Transverse colon (tissue), 4 donors: ENCODE measurements around the gene APLP2. TPM values are rescaled to one million over a fixed set of nuclear protein-coding genes. Genes with fewer than 3 reads are reported as not detected.

Source experiments
- DNase-seq: peaks from one replicate; pipeline ENCODE4 v3.0.0-alpha.2; 2019
- H3K27ac ChIP-seq, 4 donors: fragments of 200-600 bp; sonication (generic); 2 replicates each; pipeline ENCODE4 v1.5.1; 2016 to 2018; ENCODE audit warnings: inconsistent platforms in 4 of 4
- H3K27me3 ChIP-seq: fragments of 200-600 bp; sonication (generic); 2 replicates; pipeline ENCODE4 v1.5.1; 2017; ENCODE audit warnings: inconsistent platforms
- H3K36me3 ChIP-seq, 4 donors: fragments of 200-600 bp; sonication (generic); 2 replicates each; pipeline ENCODE4 v1.5.1; 2017 to 2019; ENCODE audit warnings: inconsistent platforms in 4 of 4
- H3K4me1 ChIP-seq, 4 donors: fragments of 200-600 bp; sonication (generic); 2 replicates each; pipeline ENCODE4 v1.5.1; 2017 to 2020; ENCODE audit warnings: inconsistent platforms in 4 of 4
- H3K4me3 ChIP-seq, 4 donors: fragments of 200-600 bp; sonication (generic); 1 replicate in 1 of 4; 2 replicates in 3 of 4; pipeline versions ENCODE4 v1.5.1 to v1.6.1; 2017 to 2019; ENCODE audit warnings: inconsistent platforms in 4 of 4
- H3K9me3 ChIP-seq, 2 donors: fragments of 200-600 bp; sonication (generic); 2 replicates each; pipeline ENCODE4 v1.5.1; 2017 to 2019; ENCODE audit warnings: inconsistent platforms in 2 of 2
- EP300 ChIP-seq: sonication (generic); formaldehyde crosslinking; IDR thresholded peaks from one replicate; pipeline ENCODE4 v1.6.1; 2017; ENCODE audit warnings: antibody characterized with exemption, low read depth
- POLR2A ChIP-seq: fragments of 450-650 bp; IDR thresholded peaks from one replicate; pipeline ENCODE4 v1.6.1; 2016; ENCODE audit warnings: antibody characterized with exemption, mild to moderate bottlenecking, moderate library complexity
- POLR2AphosphoS5 ChIP-seq, 3 donors: sonication (generic); formaldehyde crosslinking; IDR thresholded peaks; one replicate each; pipeline ENCODE4 v1.6.1; 2016; ENCODE audit warnings: antibody characterized with exemption in 3 of 3
- WGBS, 2 donors: methylation state at CpG; one replicate each; pipeline ENCODE4 v1.1.5; 2018; ENCODE audit warnings: low coverage in 1 of 2; 5-methylcytosine and 5-hydroxymethylcytosine counted together
- in situ Hi-C, 4 donors: fragments of 200-750 bp; cut with MboI; loops; one replicate each; pipeline versions ENCODE4 v1.15.0 to v1.15.1; 2017; ENCODE audit warnings: low sequenced_read_pairs in 3 of 4, low pct_ligation_motif_present in 1 of 4, low pct_unique_long_range_greater_than_20kb in 1 of 4
- intact Hi-C: fragments of 100-400 bp; cut with DNase I; formaldehyde crosslinking; loops from one replicate; pipeline ENCODE4 v1.15.1; 2023; ENCODE audit warnings: low total_unique reads
- total RNA-seq, 4 donors: library from RNA; depleted of rRNA; stranded (reverse); fragments of >200 nt; gene quantifications; one replicate each; pipeline ENCODE4 v1.1.0, GENCODE V29; 2016
- TF ChIP-seq, protein P1 (sequence below), 5 experiments: fragments of 200-600 bp in 3 of 5; fragments of 450-650 bp in 2 of 5; sonication (generic) in 3 of 5; IDR thresholded peaks; 1 replicate in 2 of 5; 2 replicates in 3 of 5; pipeline ENCODE4 v1.5.1; 2016 to 2017; ENCODE audit warnings: antibody characterized with exemption in 5 of 5, inconsistent platforms in 3 of 5, mild to moderate bottlenecking in 2 of 5, moderate library complexity in 1 of 5

The APLP2 gene
- total RNA-seq, 4 donors from 2014 or later: 191 to 618 (median 396) TPM

DNA sequence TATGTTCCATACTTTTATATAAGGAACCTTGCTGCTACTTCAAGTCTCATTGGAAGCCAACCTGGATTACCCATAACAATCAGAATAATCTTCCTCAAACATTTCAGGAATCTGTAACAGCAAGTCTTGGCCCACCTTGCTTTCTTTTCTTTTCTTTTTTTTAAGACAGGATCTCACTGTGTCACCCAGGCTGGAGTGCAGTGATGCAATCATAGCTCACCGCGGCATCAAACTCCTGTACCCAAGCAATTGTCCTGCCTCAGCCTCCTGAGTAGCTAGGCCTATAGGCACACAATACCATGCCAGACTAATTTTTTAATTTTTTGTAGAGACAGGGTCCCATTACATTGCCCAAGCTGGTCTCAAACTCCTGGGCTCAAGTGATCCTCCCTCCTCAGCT, 37.7 kb upstream of the APLP2 start:
- H3K9me3 ChIP-seq: no peaks in the 10 kb centered on the region
- H3K36me3 ChIP-seq: no peaks in the 10 kb centered on the region
- no peak overlapping the region for H3K27ac ChIP-seq
- TF ChIP-seq POLR2A: no peak
- TF ChIP-seq, protein P1, sequence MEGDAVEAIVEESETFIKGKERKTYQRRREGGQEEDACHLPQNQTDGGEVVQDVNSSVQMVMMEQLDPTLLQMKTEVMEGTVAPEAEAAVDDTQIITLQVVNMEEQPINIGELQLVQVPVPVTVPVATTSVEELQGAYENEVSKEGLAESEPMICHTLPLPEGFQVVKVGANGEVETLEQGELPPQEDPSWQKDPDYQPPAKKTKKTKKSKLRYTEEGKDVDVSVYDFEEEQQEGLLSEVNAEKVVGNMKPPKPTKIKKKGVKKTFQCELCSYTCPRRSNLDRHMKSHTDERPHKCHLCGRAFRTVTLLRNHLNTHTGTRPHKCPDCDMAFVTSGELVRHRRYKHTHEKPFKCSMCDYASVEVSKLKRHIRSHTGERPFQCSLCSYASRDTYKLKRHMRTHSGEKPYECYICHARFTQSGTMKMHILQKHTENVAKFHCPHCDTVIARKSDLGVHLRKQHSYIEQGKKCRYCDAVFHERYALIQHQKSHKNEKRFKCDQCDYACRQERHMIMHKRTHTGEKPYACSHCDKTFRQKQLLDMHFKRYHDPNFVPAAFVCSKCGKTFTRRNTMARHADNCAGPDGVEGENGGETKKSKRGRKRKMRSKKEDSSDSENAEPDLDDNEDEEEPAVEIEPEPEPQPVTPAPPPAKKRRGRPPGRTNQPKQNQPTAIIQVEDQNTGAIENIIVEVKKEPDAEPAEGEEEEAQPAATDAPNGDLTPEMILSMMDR (IDR thresholded peaks at IDR 0.05): no peak
- no peak for TF ChIP-seq EP300
- TF ChIP-seq POLR2AphosphoS5 (IDR thresholded peaks at IDR 0.05): no peak
- DNase-seq: no peak
- intact Hi-C loops: no loop called here
- in situ Hi-C loops: no loop called here
- 100% methylated on average over 2 of the region's 2 CpGs; no CpG with 5 or more reads in 1 of the 2 donors for WGBS, 2 donors
- no peaks in the 10 kb centered on the region for H3K27me3 ChIP-seq
- no peak overlapping the region for H3K4me3 ChIP-seq
- no peaks in the 10 kb centered on the region for H3K4me1 ChIP-seq

DNA sequence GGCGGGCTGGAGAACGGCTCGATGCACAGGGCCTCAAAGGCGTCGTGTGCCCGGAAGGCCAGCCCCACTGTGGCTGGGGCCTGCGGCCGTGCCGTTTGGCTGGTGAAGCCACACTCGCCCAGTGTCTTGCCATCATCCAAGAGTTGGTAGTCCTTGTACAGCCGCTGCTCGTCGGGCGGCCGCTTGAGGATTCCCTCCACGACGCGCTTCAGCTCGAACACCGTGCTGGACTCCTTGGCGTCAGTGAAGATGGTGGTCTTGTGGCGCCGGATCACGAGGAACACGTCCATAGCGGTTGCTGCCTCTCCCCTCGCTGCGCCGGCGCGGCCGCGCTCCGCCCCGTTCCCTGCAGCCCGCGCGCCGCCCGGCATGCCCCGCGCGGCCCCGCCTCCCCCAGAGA, 36.8 kb upstream of the APLP2 start:
- Histone ChIP-seq H3K4me3 (no peak overlapping the region), H3K27me3 (no peaks in the 10 kb centered on the region), H3K36me3 (no peaks in the 10 kb centered on the region), H3K4me1 (no peaks in the 10 kb centered on the region), H3K9me3 (no peaks in the 10 kb centered on the region), H3K27ac (no peak overlapping the region)
- intact Hi-C loops (no loop called here), in situ Hi-C loops (no loop called here)
- no peak for DNase-seq
- 94% methylated on average over 16 to 42 of the region's 44 CpGs for WGBS, 2 donors
- TF ChIP-seq, protein P1 (IDR thresholded peaks at IDR 0.05): no peak
- TF ChIP-seq POLR2A (no peak), POLR2AphosphoS5 (IDR thresholded peaks at IDR 0.05) (no peak), EP300 (no peak)

DNA sequence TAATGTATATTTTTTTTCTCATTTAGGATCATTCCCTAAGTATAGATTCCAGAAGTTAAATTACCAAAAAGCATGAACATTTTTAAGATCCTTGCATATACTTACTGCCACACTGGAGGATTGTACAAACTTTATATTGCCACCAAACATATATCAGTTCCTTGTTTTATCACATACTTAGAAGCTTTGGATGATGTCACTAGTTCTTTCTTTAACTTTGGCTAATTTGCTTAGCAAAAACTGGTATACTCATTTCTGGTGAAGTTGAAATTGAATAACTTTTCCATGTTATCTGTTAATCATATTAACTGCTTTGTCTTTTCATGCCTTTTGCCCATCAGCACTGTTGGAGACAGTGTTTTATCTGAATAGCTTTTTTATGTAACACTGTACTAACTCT, 35.5 kb upstream of the APLP2 start:
- no peak for DNase-seq
- intact Hi-C loops: no loop called here
- H3K36me3 ChIP-seq: no peaks in the 10 kb centered on the region
- TF ChIP-seq, protein P1 (IDR thresholded peaks at IDR 0.05): no peak
- no peak overlapping the region for H3K27ac ChIP-seq
- H3K4me3 ChIP-seq: no peak overlapping the region
- H3K4me1 ChIP-seq: no peaks in the 10 kb centered on the region
- no peaks in the 10 kb centered on the region for H3K27me3 ChIP-seq
- in situ Hi-C loops: no loop called here
- H3K9me3 ChIP-seq: no peaks in the 10 kb centered on the region

DNA sequence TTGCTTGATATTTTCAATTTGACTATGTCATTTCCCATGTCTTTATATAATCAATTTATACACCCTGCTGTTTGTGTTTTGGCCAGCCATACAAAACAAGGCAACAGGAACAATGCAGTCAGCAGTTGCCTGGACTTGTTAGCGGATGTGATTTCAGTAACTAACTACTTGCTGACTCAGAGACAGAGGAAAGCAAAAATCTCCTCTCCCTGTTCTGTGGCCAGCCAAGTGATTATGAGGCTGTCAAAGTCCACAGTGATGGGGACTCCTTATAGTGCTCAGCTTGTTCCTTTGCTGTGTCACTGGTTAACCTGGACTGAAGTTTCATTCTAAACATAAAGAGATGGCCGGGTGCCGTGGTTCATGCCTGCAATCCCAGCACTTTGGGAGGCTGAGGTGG, 32.6 kb upstream of the APLP2 start:
- no peak overlapping the region for H3K4me3 ChIP-seq
- 20 to 54% methylated on average over 1 to 3 of the region's 3 CpGs for WGBS, 2 donors
- peak; percentile 52 for DNase-seq
- H3K36me3 ChIP-seq: no peaks in the 10 kb centered on the region
- in situ Hi-C loops (no loop called here), intact Hi-C loops (no loop called here)
- H3K27me3 ChIP-seq: no peaks in the 10 kb centered on the region
- H3K4me1 ChIP-seq: no peaks in the 10 kb centered on the region
- TF ChIP-seq, protein P1 (IDR thresholded peaks at IDR 0.05): no peak
- TF ChIP-seq EP300: no peak
- no peak for TF ChIP-seq POLR2AphosphoS5 (IDR thresholded peaks at IDR 0.05)
- no peak for TF ChIP-seq POLR2A
- no peaks in the 10 kb centered on the region for H3K9me3 ChIP-seq
- peak overlapping the region in 1 of 4 donors; percentile 37 for H3K27ac ChIP-seq
